GM21367 (cell line): ENCODE measurements around the gene TUT7.
A peak's percentile ranks its signal among the peaks of the same experiment; 100 is the strongest.
"Not testable (repeated sequence)": the region's sequence is repeated elsewhere in the genome, so short reads cannot be mapped to it uniquely, and the experiment has no call there.

Experiments used
- ATAC-seq: cut with Tn5 transposase; IDR thresholded peaks from one replicate; pipeline ENCODE4 v1.9.1; 2021; ENCODE audit not compliant: unreplicated experiment

TUT7 gene, protein sequence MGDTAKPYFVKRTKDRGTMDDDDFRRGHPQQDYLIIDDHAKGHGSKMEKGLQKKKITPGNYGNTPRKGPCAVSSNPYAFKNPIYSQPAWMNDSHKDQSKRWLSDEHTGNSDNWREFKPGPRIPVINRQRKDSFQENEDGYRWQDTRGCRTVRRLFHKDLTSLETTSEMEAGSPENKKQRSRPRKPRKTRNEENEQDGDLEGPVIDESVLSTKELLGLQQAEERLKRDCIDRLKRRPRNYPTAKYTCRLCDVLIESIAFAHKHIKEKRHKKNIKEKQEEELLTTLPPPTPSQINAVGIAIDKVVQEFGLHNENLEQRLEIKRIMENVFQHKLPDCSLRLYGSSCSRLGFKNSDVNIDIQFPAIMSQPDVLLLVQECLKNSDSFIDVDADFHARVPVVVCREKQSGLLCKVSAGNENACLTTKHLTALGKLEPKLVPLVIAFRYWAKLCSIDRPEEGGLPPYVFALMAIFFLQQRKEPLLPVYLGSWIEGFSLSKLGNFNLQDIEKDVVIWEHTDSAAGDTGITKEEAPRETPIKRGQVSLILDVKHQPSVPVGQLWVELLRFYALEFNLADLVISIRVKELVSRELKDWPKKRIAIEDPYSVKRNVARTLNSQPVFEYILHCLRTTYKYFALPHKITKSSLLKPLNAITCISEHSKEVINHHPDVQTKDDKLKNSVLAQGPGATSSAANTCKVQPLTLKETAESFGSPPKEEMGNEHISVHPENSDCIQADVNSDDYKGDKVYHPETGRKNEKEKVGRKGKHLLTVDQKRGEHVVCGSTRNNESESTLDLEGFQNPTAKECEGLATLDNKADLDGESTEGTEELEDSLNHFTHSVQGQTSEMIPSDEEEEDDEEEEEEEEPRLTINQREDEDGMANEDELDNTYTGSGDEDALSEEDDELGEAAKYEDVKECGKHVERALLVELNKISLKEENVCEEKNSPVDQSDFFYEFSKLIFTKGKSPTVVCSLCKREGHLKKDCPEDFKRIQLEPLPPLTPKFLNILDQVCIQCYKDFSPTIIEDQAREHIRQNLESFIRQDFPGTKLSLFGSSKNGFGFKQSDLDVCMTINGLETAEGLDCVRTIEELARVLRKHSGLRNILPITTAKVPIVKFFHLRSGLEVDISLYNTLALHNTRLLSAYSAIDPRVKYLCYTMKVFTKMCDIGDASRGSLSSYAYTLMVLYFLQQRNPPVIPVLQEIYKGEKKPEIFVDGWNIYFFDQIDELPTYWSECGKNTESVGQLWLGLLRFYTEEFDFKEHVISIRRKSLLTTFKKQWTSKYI (N-terminal part only)

DNA sequence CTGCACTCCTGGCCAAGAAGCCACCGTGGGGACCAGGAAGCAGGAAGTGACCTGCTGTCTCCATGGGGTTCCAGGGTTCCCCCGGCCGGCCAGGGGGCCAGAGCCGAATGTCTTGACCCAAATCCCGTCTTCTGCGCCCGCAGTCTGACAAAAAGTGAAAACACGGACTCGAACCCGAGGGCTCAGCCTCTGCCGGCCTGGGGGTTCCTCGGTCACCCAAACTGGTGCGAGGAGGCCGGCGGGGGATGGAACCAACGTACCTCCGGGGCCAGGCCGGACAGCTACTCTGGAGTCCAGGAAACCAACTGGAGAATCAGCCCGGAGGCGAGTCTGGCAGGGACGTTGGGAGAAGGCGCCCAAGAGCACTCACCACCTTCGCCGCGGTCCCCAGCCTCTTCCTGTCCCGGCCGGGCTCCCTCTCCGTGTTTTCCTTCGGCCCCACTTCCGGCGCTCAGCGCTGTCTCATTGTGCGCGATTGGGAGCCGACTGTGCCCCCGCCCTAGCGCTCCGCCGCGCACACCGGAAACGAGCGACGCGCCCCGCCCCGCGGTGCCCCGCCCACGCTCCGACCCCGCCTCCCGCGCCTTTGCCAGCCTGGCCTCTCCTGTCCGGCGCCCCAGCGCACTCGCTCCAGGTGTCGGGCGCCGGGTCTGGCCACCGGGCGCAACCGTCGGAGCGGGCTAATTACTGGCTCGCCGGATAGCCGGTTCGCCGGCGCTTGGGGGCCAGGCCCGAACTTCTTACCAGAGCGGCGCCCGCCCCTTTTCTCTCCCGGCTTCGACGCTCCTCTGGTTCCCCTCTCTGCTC is at the start of gene TUT7:
TUT7 (minus strand) TSS at position 400 of the 807 bp plus-strand sequence. CDS start 1,211 bp downstream, outside the sequence.
- peak; percentile 68 for ATAC-seq

DNA sequence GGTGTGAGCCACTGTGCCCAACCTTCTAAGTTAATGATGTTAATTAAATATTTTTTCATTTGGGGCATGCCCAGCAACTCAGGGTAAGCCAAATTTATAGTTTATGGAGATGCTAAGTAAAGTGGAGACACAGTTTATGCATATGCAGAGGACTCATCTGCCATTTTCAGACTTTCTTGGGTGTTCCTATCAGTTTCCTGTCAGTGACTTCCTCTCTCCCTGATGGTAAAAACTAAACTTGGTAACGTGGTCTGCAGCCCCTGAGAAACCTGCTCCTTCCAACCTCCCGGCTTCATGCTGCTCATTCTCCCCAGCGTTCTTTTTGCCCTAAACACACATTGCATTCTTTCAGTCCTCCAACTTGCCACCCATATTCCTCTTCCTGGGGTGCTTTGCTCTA is 48.4 kb upstream of the TUT7 start:
- no peak for ATAC-seq

DNA sequence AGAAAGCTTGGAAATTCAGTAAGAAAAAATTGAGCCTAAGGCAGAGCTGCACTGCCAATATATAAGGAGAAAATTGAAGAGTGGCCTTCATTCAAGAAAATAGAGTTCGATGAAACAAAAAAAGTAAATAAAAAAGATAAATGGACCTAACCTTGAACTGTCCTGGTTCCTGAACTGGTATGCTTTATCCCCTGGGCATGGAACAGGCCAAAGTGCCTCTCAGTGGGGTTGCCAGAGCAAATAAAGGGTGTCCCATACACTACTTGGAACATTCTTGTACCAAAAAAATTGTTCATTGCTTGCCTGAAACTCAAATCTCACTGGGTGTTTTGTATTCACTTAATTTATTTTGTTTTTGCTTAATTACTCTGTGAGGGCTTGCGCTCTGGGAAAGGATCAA is 42.2 kb upstream of the TUT7 start:
- ATAC-seq: no peak

DNA sequence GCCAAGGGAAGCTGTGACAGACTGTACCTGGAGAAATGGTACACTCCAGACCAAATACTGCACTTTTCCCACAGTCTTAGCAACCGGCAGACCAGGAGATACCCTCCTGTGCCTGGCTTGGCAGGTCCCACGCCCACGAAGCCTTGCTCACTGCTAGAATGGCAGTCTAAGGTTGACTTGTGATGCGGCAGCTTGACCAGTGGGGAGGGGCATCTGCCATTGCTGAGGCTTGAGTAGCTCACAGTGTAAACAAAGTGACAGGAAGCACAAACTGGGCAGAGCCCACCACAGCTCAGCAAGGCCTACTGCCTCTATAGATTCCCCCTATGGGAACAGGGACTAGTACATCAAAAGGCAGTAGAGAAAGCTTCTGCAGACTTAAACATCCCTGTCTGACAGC is 36.0 kb upstream of the TUT7 start:
- ATAC-seq: not testable (repeated sequence)

DNA sequence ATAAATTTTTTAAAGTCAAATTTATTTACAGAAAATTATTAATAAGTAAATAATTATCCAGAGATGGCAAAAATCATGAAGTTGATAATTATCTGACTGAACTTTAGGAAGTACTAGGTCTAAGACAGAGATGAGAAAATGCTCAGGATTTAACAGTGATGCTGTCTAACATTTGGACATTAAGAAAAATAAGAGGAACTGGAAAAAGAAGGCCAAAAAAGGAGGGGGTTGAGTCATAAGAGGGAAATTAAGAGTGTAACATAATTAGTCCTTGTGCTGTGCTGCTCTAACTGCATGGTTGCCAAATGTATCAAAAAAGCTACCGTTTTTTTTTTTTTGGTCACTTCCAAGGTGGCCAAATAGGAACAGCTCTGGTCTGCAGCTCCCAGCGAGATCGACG is 35.4 kb upstream of the TUT7 start:
- ATAC-seq: no peak

DNA sequence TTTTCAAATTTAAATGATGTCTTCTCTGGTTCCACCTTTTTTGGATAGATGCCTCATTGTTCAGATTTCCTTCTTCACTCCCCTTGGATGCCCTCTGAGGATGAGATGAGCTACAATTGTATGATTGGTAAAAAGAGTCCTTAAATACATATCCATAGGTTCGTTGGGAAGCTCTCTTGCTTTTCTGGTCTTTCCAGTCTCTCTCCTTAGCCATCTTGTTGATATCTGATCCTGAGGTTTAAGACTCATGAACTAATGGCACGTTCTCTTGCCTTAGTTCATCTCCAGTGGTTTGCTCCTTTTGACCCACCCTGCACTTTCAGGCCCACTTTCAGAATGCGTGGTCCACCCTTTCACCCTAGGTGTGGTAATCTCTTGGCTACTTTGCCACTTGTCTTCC is 33.2 kb upstream of the TUT7 start:
- no peak for ATAC-seq

DNA sequence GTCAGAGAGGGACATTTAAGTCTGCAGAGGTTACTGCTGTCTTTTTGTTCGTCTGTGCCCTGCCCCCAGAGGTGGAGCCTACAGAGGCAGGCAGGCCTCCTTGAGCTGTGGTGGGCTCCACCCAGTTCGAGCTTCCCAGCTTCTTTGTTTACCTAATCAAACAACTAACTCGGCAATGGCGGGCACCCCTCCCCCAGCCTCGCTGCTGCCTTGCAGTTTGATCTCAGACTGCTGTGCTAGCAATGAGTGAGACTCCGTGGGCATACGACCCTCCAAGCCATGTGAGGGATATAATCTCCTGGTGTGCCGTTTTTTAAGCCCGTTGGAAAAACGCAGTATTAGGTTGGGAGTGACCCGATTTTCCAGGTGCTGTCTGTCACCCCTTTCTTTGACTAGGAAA is 28.8 kb upstream of the TUT7 start:
- not testable (repeated sequence) for ATAC-seq

DNA sequence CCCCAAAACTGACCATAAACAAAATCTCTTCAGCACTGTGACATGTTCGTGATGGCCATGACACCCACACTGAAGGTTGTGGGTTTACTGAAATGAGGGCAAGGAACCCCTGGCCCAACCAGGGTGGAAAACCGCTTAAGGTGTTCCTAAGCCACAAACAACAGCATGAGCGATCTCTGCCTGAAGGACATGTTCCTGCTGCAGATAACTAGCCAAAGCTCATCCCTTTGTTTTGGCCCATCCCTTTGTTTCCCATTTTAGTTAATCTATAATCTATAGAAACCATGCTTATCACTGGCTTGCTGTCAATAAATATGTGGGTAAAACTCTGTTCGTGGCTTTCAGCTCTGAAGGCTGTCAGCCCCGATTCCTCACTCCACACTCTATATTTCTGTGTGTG is 21.8 kb upstream of the TUT7 start:
- ATAC-seq: no peak

DNA sequence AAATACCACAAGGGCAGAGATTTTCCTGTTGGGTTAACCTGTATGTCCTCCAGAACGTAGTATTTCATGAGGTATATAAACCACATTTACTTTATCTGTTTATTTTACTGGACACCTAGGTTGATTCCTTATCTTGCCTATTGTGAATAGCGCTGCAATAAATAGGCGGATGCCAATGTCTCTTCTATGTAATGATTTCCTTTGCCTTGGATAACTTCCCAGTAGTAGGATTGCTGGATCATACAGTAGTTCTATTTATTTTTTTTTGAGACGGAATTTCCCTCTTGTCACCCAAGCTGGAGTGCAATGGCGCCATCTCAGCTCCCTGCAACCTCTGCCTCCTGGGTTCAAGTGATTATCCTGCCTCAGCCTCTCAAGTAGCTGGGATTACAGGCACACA is 15.6 kb upstream of the TUT7 start:
- no peak for ATAC-seq

DNA sequence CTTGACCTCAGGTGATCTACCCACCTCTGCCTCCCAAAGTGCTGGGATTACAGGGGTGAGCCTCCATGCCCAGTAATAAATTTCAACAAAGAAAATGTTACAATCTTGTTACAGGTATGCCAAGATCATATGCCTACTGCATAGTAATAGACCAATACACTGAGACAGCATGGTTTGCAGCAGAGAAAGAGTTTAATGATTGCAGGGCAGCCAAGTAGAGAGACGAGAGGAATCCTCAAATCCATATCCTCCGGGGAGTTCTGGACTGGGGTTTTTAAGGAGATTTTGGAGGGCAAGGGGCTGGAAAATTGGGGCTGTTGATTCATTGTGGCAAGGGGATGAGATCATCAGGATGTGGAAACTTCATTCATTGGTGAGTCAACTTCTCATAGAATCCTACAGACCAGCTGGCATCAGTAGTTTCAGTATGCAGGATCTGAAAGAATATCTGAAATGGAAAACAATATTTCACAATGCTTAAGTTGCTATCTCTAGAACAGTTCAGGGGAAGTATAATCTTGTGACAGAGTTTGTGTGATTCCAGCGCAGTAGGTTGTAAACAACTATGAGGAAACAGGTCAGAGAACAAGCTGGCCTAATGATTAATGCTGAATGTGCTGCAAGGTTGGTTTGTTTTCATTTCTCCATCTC is 14.8 kb upstream of the TUT7 start:
- no peak for ATAC-seq

DNA sequence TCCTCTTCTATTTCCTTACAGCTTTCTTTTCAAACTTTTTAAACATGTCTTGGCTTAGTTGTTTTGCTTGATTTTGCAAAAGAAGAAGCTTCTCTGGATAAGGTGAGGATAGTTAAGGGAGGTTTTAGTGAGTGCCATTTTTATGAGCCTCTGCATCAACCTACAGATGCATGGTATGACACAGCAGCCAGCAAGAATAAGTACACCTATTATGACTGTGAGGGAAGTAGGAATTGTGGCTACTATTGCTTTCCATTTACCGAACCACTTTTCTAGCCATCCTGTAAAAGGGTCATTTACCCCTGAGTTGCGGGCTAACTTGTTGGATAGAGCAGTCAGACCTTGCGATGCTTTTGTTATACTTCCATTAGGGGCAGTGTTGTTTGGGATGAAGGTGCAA is 7.0 kb upstream of the TUT7 start:
- no peak for ATAC-seq

DNA sequence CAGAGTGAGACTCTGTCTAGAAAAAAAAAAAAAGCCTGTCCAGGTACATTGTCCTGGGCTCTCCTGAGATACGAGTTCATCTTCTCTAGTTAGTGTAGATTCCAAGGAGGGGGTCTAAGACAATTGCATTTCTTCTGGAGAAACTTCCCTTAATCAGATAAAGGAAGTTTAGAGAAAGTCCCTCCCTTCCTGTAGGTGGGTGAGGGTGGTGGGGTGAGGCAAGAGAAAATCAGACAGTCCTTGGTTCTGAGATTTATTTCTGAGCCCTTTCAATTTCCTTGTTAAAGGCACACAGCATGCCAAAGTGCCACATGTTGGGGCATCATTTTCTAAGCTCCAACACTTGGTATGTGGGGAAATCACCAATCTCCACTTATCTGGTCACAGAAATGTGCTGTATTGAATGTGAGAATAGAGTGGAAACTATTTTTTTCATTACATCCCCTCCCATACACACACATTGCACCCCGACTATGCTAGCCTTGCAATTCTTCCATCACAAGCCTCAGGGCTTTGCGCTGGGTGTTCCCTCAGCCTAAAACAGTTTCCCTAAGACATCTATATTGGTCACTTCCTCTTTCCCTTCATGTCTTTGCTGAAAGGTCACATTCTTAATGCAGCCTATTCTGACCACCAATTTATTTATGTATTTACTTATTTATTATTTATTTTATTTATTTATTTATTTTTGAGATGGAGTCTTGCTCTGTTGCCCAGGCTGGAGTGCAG is 5.1 kb upstream of the TUT7 start:
- ATAC-seq: no peak

DNA sequence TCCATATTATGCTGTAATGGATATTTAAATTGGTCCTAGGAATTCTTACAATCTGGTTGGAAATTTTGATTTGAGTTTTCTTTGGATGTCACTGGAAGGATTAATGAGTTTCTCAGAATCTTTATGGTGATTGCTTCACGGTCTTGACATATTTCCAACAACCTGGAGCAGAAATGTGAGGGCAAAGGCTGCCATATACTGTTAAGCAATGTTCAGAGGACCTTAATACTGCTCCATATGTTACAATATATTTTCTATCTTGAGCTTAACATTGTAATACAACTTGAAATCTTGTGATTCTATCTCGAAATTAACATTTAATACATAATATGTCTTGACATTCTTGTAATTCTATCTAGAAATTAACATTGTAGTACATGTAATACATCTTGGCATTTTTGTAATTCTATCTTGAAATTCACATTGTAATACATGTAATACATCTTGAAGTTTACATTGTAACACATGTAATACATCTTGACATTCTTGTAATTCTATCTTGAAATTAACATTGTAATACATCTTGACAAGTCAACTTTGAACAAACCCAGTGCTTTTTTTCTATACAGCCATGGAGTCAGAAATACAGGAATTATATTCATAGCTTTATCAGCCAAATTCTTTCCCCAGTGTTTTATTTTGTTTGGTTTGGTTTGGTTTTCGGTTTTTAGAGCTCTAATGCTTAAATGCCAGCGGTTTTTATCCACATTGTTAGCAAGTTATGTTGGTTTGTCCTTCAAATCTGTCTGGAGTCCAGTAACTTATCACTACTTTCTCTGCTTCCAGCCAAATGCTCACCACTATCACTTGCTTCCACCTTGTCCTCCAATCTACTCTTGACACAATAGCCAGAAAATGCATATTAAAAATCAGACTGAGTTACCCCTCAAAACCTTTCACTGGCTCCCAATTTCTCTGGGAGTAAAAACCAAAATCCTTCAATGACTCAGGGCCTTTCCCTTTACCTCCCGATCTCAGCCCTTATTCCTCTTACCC is 3.0 kb upstream of the TUT7 start:
- ATAC-seq: no peak

DNA sequence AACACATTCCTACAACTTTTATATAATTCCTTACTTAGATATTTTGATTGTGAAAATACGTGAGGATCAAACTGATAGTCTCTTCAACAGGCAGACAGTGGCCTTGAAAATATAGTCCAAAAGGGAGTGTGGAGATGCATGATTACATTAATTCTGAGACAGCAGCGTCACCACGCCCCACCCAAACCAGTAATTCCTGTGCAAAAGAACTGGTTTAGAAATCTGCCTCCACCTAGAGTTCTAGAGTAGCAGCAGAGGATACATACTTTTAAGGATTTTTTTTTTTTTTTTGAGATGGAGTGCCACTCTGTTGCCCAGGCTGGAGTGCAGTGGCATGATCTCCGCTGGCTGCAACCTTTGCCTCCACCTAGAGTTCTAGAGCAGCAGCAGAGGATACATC is 1.6 kb upstream of the TUT7 start:
- ATAC-seq: no peak

DNA sequence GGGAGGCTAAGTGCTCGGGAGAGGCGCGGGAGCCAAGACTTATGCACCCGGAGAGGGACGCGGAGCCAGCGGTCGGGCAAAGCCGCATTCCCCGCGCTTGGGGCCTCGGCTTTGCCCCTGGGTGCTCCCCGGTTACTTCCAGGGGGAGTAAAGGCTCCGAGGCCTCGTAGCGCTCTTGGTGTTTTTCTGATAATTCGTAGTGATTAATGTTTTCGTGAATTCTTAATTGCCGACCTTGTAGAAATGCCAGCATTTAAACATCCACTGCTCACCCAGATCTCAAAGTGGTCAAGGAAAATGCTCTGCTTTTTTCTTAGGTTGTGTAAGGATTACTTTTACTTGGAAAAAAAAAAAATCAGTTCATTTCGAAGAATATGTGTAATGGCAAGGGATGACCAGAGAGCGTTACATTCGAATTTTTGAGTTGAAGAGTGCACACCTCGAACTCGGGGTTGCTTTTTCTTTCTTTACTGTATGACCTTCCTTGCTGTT is 654 bp upstream of the TUT7 start:
- no peak for ATAC-seq

DNA sequence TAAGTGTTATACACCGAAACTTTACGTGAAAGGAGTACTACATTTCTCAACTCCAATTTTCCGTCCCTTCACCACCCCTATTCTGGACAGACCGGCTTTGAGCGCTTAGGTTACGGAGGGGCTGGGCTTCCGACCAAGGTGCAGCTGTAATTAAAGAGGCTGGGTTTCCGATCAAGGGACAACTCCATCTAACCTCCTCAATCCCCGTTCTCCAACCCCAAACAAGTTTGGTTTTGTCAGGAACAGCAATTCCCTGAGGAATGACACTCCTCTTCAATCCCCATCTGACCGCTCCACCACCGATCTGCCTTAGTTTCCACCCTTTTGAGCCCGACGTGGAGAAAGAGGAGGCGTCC is 577 bp downstream of the TUT7 start:
- no peak for ATAC-seq

DNA sequence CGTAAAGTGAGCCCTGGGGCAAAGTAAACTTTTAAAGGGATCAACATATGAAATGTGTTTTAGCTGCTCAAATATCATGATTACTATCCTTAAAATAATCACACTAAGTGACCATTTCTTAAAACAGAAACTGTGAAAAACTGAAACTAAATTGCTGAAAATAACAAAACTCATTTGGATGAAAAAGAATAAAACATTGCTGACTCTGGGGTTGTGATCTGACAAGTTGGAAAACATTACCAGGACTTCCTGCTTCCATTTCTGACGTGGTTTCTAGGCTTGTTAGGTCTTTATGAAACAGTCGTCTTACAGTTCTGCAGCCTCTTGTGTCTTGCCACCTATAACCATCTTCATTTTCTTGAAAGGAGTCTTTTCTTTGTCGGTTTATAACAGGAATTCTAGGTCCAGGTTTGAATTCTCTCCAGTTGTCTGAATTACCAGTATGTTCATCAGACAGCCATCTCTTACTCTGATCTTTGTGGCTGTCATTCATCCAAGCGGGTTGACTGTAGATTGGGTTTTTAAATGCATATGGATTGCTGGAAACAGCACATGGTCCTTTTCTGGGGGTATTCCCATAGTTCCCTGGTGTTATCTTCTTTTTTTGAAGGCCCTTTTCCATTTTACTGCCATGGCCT is 1.7 kb downstream of the TUT7 start:
- no peak for ATAC-seq

DNA sequence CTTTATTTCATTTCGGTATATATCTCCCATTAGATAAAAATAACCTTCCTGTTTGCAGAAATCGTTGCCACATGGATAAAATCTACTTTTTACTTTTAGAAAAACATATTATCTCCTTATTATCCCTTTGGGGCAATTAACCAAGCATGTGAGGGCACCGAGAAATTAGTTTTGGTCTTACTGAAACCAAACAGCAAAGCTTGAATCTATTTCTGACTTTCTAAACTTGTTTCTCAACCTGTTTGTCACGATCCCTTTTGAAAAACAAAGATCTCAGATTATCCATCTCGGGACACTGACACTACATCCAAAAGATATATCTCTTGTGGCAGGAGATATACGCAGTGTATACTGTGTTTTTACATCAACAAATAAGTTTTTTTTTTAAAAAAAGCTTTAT is 2.3 kb downstream of the TUT7 start:
- ATAC-seq: no peak
